ENCODE results near the gene NASP. TPM values are rescaled to one million over a fixed set of nuclear protein-coding genes. Genes with fewer than 3 reads are reported as not detected.

NASP gene
- total RNA-seq, 4 donors from 2014 or later = 43.0 to 106 (median 79.2) TPM

- TF ChIP-seq CTCF (IDR thresholded peaks at IDR 0.05; ENCODE audit: low read depth) = no peak
Observed at GRCh38 chr1:45643321-45643720, 59.5 kb downstream of the NASP start.

GRCh38 chr1:45643978-45644377, 60.1 kb downstream of the NASP start:
- TF ChIP-seq CTCF (IDR thresholded peaks at IDR 0.05; ENCODE audit: low read depth) = no peak

- TF ChIP-seq CTCF (IDR thresholded peaks at IDR 0.05; ENCODE audit: low read depth) = no peak
Observed at GRCh38 chr1:45644661-45645060, 60.8 kb downstream of the NASP start.

- no peak for TF ChIP-seq CTCF (IDR thresholded peaks at IDR 0.05; ENCODE audit: low read depth)
Observed at GRCh38 chr1:45647248-45648021, 63.6 kb downstream of the NASP start.

GRCh38 chr1:45654540-45655280, 70.9 kb downstream of the NASP start:
- no peak for TF ChIP-seq CTCF (IDR thresholded peaks at IDR 0.05; ENCODE audit: low read depth)

- no peak for TF ChIP-seq CTCF (IDR thresholded peaks at IDR 0.05; ENCODE audit: low read depth)
Observed at GRCh38 chr1:45656573-45657226, 72.9 kb downstream of the NASP start.

GRCh38 chr1:45658171-45658570, 74.3 kb downstream of the NASP start:
- TF ChIP-seq CTCF (IDR thresholded peaks at IDR 0.05; ENCODE audit: low read depth) = no peak
